SK-N-SH (cell line): ENCODE data around the gene PHF21B. TPM values are rescaled to one million over a fixed set of nuclear protein-coding genes. Genes with fewer than 3 reads are reported as not detected.

ENCODE experiments used
- CTCF ChIA-PET: fragments of 300-600, 350-600 bp; formaldehyde crosslinking; extraction: SDS; loops from one replicate; lab custom pipeline; 2021; lab: Yijun Ruan, JAX
- POLR2A ChIA-PET: fragments of 350-600 bp; sonication (Branson Sonifier 250); formaldehyde crosslinking; extraction: SDS; loops from one replicate; lab custom pipeline; 2020; ENCODE audit warnings: antibody characterized with exemption, inconsistent platforms; lab: Yijun Ruan, JAX
- DNase-seq: peaks from one replicate; pipeline ENCODE4 v3.0.0; 2012
- H2AFZ ChIP-seq: fragments of 200-600 bp; sonication (generic); 2 replicates; pipeline ENCODE4 v1.8.1; 2016; ENCODE audit warnings: antibody characterized with exemption, mild to moderate bottlenecking, low read depth
- H3F3A ChIP-seq: fragments of 200-600 bp; sonication (generic); replicated peaks from 2 replicates; pipeline ENCODE3; 2016; ENCODE audit warnings: antibody characterized with exemption, mild to moderate bottlenecking; ENCODE audit not compliant: insufficient read depth
- H3K27ac ChIP-seq, 2 experiments: fragments of 200-500 bp in 1 of 2; fragments of 200-600 bp in 1 of 2; sonication (Bioruptor generic) in 1 of 2; sonication (generic), shearing (Covaris generic) in 1 of 2; 2 replicates each; pipeline versions ENCODE4 v1.5.1 to v1.6.1; 2014 to 2016; ENCODE audit warnings: low read depth in 2 of 2, inconsistent platforms in 1 of 2, low read length in 1 of 2, mild to moderate bottlenecking in 1 of 2, mixed read lengths in 1 of 2
- H3K27me3 ChIP-seq: fragments of 200-600 bp; sonication (generic), shearing (Covaris generic); 2 replicates; pipeline ENCODE4 v1.6.1; 2016; ENCODE audit warnings: mixed run types; ENCODE audit not compliant: insufficient read depth
- H3K36me3 ChIP-seq, 2 experiments: fragments of 200-500 bp in 1 of 2; fragments of 200-600 bp in 1 of 2; sonication (Bioruptor generic) in 1 of 2; sonication (generic) in 1 of 2; replicated peaks in 1 of 2; 2 replicates each; pipeline versions ENCODE3 to v1.5.1; 2014 to 2016; ENCODE audit warnings: low read length in 1 of 2, mild to moderate bottlenecking in 1 of 2; ENCODE audit not compliant: insufficient read depth in 2 of 2, control insufficient read depth in 1 of 2
- H3K4me1 ChIP-seq, 2 experiments: fragments of 200-500 bp in 1 of 2; fragments of 200-600 bp in 1 of 2; sonication (Bioruptor generic) in 1 of 2; sonication (generic), shearing (Covaris generic) in 1 of 2; 2 replicates each; pipeline versions ENCODE4 v1.5.1 to v1.6.1; 2014 to 2016; ENCODE audit warnings: low read depth in 1 of 2, low read length in 1 of 2, mixed run types in 1 of 2; ENCODE audit not compliant: insufficient read depth in 2 of 2, control insufficient read depth in 1 of 2
- H3K4me2 ChIP-seq: fragments of 200-600 bp; sonication (generic), shearing (Covaris generic); 2 replicates; pipeline ENCODE4 v1.6.1; 2017; ENCODE audit warnings: mixed run types
- H3K4me3 ChIP-seq, 2 experiments: fragments of 200-500 bp in 1 of 2; fragments of 200-600 bp in 1 of 2; sonication (Bioruptor generic) in 1 of 2; sonication (generic), shearing (Covaris generic) in 1 of 2; 2 replicates each; pipeline versions ENCODE4 v1.5.1 to v1.8.1; 2014 to 2016; ENCODE audit warnings: low read depth in 2 of 2, inconsistent platforms in 1 of 2, low read length in 1 of 2, mild to moderate bottlenecking in 1 of 2, mixed read lengths in 1 of 2, moderate library complexity in 1 of 2
- H3K79me2 ChIP-seq: fragments of 200-600 bp; sonication (generic); 2 replicates; pipeline ENCODE4 v1.8.1; 2017; ENCODE audit warnings: mild to moderate bottlenecking; ENCODE audit not compliant: insufficient read depth
- H3K9ac ChIP-seq: fragments of 200-600 bp; sonication (generic); 2 replicates; pipeline ENCODE4 v1.6.1; 2017; ENCODE audit warnings: mixed run types
- H3K9me2 ChIP-seq: fragments of 200-600 bp; sonication (generic); 2 replicates; pipeline ENCODE4 v1.6.1; 2017; ENCODE audit warnings: mixed run types
- H3K9me3 ChIP-seq: fragments of 200-600 bp; sonication (generic); 2 replicates; pipeline ENCODE4 v1.6.1; 2017; ENCODE audit warnings: mixed run types, mild to moderate bottlenecking, moderate library complexity
- H4K20me1 ChIP-seq: fragments of 200-600 bp; sonication (generic); 2 replicates; pipeline ENCODE4 v1.6.1; 2017; ENCODE audit warnings: mild to moderate bottlenecking, mixed run types; ENCODE audit not compliant: insufficient read depth
- CHD2 ChIP-seq: fragments of 150-350 bp; IDR thresholded peaks from 2 replicates; pipeline ENCODE4 v1.6.1; 2018; ENCODE audit warnings: low read length; ENCODE audit not compliant: partially characterized antibody
- ELF1 ChIP-seq: IDR thresholded peaks from 2 replicates; pipeline ENCODE4 v1.4.0; 2012
- EZH2phosphoT487 ChIP-seq: fragments of 200-600 bp; sonication (generic); IDR thresholded peaks from 2 replicates; pipeline ENCODE4 v1.6.1; 2017; ENCODE audit warnings: low read depth, mixed run types, mild to moderate bottlenecking, antibody characterized with exemption, moderate library complexity, borderline replicate concordance
- FOXJ3 ChIP-seq: sonication (generic); formaldehyde crosslinking; IDR thresholded peaks from 2 replicates; pipeline ENCODE4 v1.5.1; 2020; ENCODE audit warnings: mild to moderate bottlenecking, missing genetic modification reagents
- GABPA ChIP-seq: IDR thresholded peaks from 2 replicates; pipeline ENCODE4 v1.4.0; 2012; ENCODE audit warnings: low read depth, mild to moderate bottlenecking
- JUND ChIP-seq: IDR thresholded peaks from 2 replicates; pipeline ENCODE4 v1.4.0; 2012
- MEF2A ChIP-seq: IDR thresholded peaks from 2 replicates; pipeline ENCODE4 v1.4.0; 2012; ENCODE audit warnings: low read depth, borderline replicate concordance
- MXI1 ChIP-seq: IDR thresholded peaks from 2 replicates; pipeline ENCODE4 v1.6.1; 2012; ENCODE audit warnings: mild to moderate bottlenecking, low read depth, low read length, improper control_type of control experiment
- NFIC ChIP-seq: IDR thresholded peaks from 2 replicates; pipeline ENCODE4 v1.4.0; 2012; ENCODE audit warnings: borderline replicate concordance
- RAD21 ChIP-seq: IDR thresholded peaks from 2 replicates; pipeline ENCODE4 v1.6.1; 2012; ENCODE audit warnings: mild to moderate bottlenecking, low read length
- RCOR1 ChIP-seq: fragments of 150-350 bp; IDR thresholded peaks from 2 replicates; pipeline ENCODE4 v1.6.1; 2017; ENCODE audit warnings: antibody characterized with exemption, low read length
- SMC3 ChIP-seq: IDR thresholded peaks from 2 replicates; pipeline ENCODE4 v1.6.1; 2012; ENCODE audit warnings: low read depth, low read length, improper control_type of control experiment
- TAF1 ChIP-seq: IDR thresholded peaks from 2 replicates; pipeline ENCODE4 v1.6.1; 2012; ENCODE audit warnings: low read depth, mild to moderate bottlenecking, low read length, moderate library complexity, borderline replicate concordance
- TCF12 ChIP-seq: IDR thresholded peaks from 2 replicates; pipeline ENCODE4 v1.4.0; 2012
- TEAD4 ChIP-seq: IDR thresholded peaks from 2 replicates; pipeline ENCODE4 v1.4.0; 2012; ENCODE audit warnings: mild to moderate bottlenecking, borderline replicate concordance; ENCODE audit not compliant: insufficient read depth
- YY1 ChIP-seq: IDR thresholded peaks from 2 replicates; pipeline ENCODE4 v1.4.0; 2012; ENCODE audit warnings: low read depth, mild to moderate bottlenecking
- WGBS: methylation state at CpG from one replicate; pipeline ENCODE4 v1.1.6; 2017; ENCODE audit warnings: low lambda C conversion rate; 5-methylcytosine and 5-hydroxymethylcytosine counted together
- polyA plus RNA-seq, 3 experiments: library from polyadenylated mRNA; depleted of rRNA; stranded (reverse); fragments of >200 nt; gene quantifications; 2 replicates each; pipeline ENCODE4 v1.2.3, GENCODE V29; 2012
- TF ChIP-seq, protein P1 (sequence below): fragments of 150-350 bp; IDR thresholded peaks from 2 replicates; pipeline ENCODE4 v1.6.1; 2017; ENCODE audit warnings: antibody characterized with exemption, low read length, low read depth, borderline replicate concordance
- TF ChIP-seq, protein P2 (sequence below): IDR thresholded peaks from 2 replicates; pipeline ENCODE4 v1.4.0; 2012; ENCODE audit warnings: low read depth
- TF ChIP-seq, protein P3 (sequence below): fragments of 150-350 bp; IDR thresholded peaks from 2 replicates; pipeline ENCODE4 v1.6.1; 2016; ENCODE audit warnings: mild to moderate bottlenecking, low read depth, low read length
- TF ChIP-seq, protein P4 (sequence below): IDR thresholded peaks from 2 replicates; pipeline ENCODE4 v1.4.0; 2012; ENCODE audit warnings: low read depth, borderline replicate concordance

The PHF21B gene
- polyA plus RNA-seq, 1 of the 3 experiments (the other 2 are of a cell fraction), result 0.76 TPM

DNA sequence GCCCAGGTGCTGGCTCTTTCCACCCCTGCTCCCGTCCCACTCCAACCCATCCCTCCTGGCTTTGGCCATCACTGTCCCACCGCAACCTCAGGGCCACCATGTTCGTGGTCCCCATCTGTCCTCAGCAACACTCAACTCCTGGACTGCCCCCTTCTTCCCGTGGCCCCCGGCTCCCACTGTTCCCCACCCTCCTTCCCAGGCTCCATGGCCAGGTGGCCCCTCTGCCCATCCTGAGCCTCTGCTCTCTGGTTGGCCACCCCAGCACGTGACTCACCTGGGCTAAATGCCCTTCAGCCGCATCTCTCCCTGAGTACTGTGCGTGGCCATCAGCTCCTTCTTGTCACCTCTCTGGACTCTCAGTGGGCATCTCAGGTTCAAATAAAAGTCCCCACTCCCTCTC, 41.6 kb upstream of the PHF21B start:
- DNase-seq, result no peak
- Histone ChIP-seq H3K9me3 (no peaks in the 10 kb centered on the region), H3K9me2 (no peaks in the 10 kb centered on the region), H3K4me1 (no peaks in the 10 kb centered on the region), H3K9ac (no peak overlapping the region), H3K36me3 (no peaks in the 10 kb centered on the region), H3K79me2 (no peaks in the 10 kb centered on the region), H3K4me3 (no peak overlapping the region), H4K20me1 (no peaks in the 10 kb centered on the region), H2AFZ (no peak overlapping the region), H3K4me2 (no peak overlapping the region), H3F3A (no peaks in the 10 kb centered on the region), H3K27me3 (peaks cover 4% of the 10 kb centered on the region; the same call in 1 of the 2 replicates)
- WGBS, result 65% methylated on average over 8 of the region's 8 CpGs
- TF ChIP-seq TAF1 (no peak), NFIC (no peak), RCOR1 (no peak), TCF12 (no peak), GABPA (no peak), JUND (no peak), SMC3 (no peak)
- TF ChIP-seq, protein P1, sequence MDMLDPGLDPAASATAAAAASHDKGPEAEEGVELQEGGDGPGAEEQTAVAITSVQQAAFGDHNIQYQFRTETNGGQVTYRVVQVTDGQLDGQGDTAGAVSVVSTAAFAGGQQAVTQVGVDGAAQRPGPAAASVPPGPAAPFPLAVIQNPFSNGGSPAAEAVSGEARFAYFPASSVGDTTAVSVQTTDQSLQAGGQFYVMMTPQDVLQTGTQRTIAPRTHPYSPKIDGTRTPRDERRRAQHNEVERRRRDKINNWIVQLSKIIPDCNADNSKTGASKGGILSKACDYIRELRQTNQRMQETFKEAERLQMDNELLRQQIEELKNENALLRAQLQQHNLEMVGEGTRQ, result no peak
- TF ChIP-seq, all 33 proteins: peak for 0
- ChIA-PET POLR2A (no interaction called here), CTCF (no interaction called here)
- no peak overlapping the region for H3K27ac ChIP-seq

DNA sequence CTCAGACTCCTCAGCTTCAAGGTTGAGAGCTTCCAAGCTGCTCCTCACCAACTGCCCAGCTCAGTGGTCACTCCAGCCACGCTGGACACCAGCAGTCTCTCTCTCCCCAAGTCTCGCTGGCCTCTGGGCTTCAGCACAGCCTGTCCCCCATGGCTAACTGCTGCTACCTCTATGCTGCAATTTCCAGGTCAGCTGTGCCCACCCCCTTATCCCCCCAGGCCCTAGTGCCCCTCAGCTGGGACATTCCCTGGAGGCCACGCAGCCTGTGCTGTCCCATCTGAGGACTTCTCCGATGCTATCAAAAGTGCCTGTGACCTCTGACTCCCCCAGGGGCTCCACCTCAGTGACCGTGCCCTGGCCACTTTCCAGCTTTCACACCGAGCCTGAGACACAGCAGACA, 37.5 kb upstream of the PHF21B start:
- no peak for TF ChIP-seq ELF1
- TF ChIP-seq CHD2, result no peak
- TF ChIP-seq, all 33 proteins: peak for 0
- no peaks in the 10 kb centered on the region for H3K9me2 ChIP-seq
- no peak overlapping the region for H3K9ac ChIP-seq
- no peak for DNase-seq
- H3K27me3 ChIP-seq, result peaks cover 10% of the 10 kb centered on the region; the same call in 1 of the 2 replicates
- H3F3A ChIP-seq, result no peaks in the 10 kb centered on the region
- no peaks in the 10 kb centered on the region for H3K36me3 ChIP-seq
- H3K27ac ChIP-seq, result no peak overlapping the region
- H3K79me2 ChIP-seq, result no peaks in the 10 kb centered on the region
- H3K4me3 ChIP-seq, result no peak overlapping the region
- H4K20me1 ChIP-seq, result no peaks in the 10 kb centered on the region
- POLR2A ChIA-PET, result no interaction called here
- CTCF ChIA-PET, result interaction anchor here (1.3 kb wide), 1 partner anchor 49 kb away, joined by 4 read pairs; no protein-coding TSS in a partner anchor
- 25% methylated on average over 5 of the region's 6 CpGs for WGBS
- H3K4me2 ChIP-seq, result no peak overlapping the region
- H2AFZ ChIP-seq, result no peak overlapping the region
- no peaks in the 10 kb centered on the region for H3K9me3 ChIP-seq
- no peaks in the 10 kb centered on the region; a peak in 1 of 4 replicates for H3K4me1 ChIP-seq

DNA sequence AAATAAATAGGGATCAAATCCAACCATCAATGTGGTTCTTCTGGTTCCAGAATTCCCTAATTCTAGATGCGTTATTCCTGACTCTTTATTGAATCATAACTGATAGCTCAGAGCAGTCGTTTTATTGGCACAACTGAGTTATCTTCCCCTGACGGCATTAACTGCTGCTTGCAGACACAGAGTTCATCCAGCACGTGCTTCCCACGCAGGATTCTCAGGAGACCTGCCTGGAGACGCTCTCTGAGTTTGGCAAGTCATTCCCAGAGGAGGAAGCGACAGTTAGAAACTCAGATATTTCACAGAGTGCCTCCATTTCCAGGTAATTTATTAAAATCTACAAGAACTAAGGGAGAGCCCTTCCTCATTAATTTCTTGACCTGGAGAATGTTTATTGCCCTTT, 35.4 kb upstream of the PHF21B start:
- H4K20me1 ChIP-seq, result no peaks in the 10 kb centered on the region
- no peaks in the 10 kb centered on the region for H3K79me2 ChIP-seq
- no peak for DNase-seq
- H3K27ac ChIP-seq, result no peak overlapping the region
- ChIA-PET POLR2A (no interaction called here), CTCF (no interaction called here)
- H3K9me3 ChIP-seq, result no peaks in the 10 kb centered on the region
- no peak overlapping the region for H3K9ac ChIP-seq
- H3K27me3 ChIP-seq, result 0 out of 2 replicates have a peak, but pooled peaks cover 10% of the 10 kb centered on the region
- H3K4me3 ChIP-seq, result no peak overlapping the region
- H3K36me3 ChIP-seq, result no peaks in the 10 kb centered on the region
- no peak overlapping the region for H3K4me2 ChIP-seq
- no peaks in the 10 kb centered on the region; a peak in 1 of 4 replicates for H3K4me1 ChIP-seq
- no peaks in the 10 kb centered on the region for H3F3A ChIP-seq
- no peaks in the 10 kb centered on the region for H3K9me2 ChIP-seq
- WGBS, result 22% methylated on average over 7 of the region's 7 CpGs
- no peak overlapping the region for H2AFZ ChIP-seq
- TF ChIP-seq TCF12 (no peak), EZH2phosphoT487 (no peak), CHD2 (no peak), YY1 (no peak), TEAD4 (no peak), MXI1 (no peak), FOXJ3 (CRISPR knock-in tag) (no peak), MEF2A (no peak), GABPA (no peak), RAD21 (no peak)
- TF ChIP-seq, protein P1, result no peak
- TF ChIP-seq, protein P2, sequence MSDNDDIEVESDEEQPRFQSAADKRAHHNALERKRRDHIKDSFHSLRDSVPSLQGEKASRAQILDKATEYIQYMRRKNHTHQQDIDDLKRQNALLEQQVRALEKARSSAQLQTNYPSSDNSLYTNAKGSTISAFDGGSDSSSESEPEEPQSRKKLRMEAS, result no peak
- TF ChIP-seq, protein P3, sequence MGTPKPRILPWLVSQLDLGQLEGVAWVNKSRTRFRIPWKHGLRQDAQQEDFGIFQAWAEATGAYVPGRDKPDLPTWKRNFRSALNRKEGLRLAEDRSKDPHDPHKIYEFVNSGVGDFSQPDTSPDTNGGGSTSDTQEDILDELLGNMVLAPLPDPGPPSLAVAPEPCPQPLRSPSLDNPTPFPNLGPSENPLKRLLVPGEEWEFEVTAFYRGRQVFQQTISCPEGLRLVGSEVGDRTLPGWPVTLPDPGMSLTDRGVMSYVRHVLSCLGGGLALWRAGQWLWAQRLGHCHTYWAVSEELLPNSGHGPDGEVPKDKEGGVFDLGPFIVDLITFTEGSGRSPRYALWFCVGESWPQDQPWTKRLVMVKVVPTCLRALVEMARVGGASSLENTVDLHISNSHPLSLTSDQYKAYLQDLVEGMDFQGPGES, result no peak
- TF ChIP-seq, protein P4, sequence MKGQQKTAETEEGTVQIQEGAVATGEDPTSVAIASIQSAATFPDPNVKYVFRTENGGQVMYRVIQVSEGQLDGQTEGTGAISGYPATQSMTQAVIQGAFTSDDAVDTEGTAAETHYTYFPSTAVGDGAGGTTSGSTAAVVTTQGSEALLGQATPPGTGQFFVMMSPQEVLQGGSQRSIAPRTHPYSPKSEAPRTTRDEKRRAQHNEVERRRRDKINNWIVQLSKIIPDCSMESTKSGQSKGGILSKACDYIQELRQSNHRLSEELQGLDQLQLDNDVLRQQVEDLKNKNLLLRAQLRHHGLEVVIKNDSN, result no peak
